Activated CD4-positive, alpha-beta T cell treated with anti-CD3 and anti-CD28 coated beads, Interleukin-2, amount 10 ng/mL, durations not matched to agents 24 days and 14 days (primary cell): ENCODE measurements around the gene LPCAT1. TPM values are rescaled to one million over a fixed set of nuclear protein-coding genes. Genes with fewer than 3 reads are reported as not detected.
"Not testable (repeated sequence)": the region's sequence is repeated elsewhere in the genome, so short reads cannot be mapped to it uniquely, and the experiment has no call there.

Experiments used
- DNase-seq: peaks from one replicate; pipeline ENCODE4 v3.0.0; 2022
- H3K27ac Mint-ChIP-seq: one replicate; pipeline ENCODE4 v1.8.0; 2022; ENCODE audit warnings: mild to moderate bottlenecking, mixed read lengths
- H3K27me3 Mint-ChIP-seq: one replicate; pipeline ENCODE4 v1.8.0; 2022; ENCODE audit warnings: mixed read lengths
- H3K36me3 Mint-ChIP-seq: one replicate; pipeline ENCODE4 v1.8.0; 2022; ENCODE audit warnings: low read depth, mild to moderate bottlenecking, mixed read lengths
- H3K4me1 Mint-ChIP-seq: one replicate; pipeline ENCODE4 v1.8.0; 2021; ENCODE audit warnings: mixed read lengths
- H3K4me3 Mint-ChIP-seq: one replicate; pipeline ENCODE4 v1.8.0; 2022; ENCODE audit warnings: mild to moderate bottlenecking, moderate library complexity, mixed read lengths
- H3K9me3 Mint-ChIP-seq: one replicate; pipeline ENCODE4 v1.8.0; 2021; ENCODE audit warnings: mixed read lengths
- intact Hi-C: fragments of 100-400 bp; cut with micrococcal nuclease; formaldehyde crosslinking; loops from one replicate; pipeline ENCODE4 v1.15.1; 2023
- total RNA-seq: library from RNA; stranded (reverse); gene quantifications from 2 replicates; pipeline ENCODE4 v1.2.3, GENCODE V29; 2022

The LPCAT1 gene
- total RNA-seq, 1 donor from 2014 or later, result 93.2 TPM

GRCh38 chr5:1467341-1468246 is 56.2 kb downstream of the LPCAT1 start:
- Mint-ChIP-seq H3K27ac (no peak overlapping the region), H3K4me3 (no peak overlapping the region), H3K27me3 (no peaks in the 10 kb centered on the region), H3K9me3 (peaks cover 4% of the 10 kb centered on the region), H3K36me3 (peaks cover 49% of the 10 kb centered on the region), H3K4me1 (no peaks in the 10 kb centered on the region)
- intact Hi-C loops, result no loop called here
- DNase-seq, result no peak

DNA sequence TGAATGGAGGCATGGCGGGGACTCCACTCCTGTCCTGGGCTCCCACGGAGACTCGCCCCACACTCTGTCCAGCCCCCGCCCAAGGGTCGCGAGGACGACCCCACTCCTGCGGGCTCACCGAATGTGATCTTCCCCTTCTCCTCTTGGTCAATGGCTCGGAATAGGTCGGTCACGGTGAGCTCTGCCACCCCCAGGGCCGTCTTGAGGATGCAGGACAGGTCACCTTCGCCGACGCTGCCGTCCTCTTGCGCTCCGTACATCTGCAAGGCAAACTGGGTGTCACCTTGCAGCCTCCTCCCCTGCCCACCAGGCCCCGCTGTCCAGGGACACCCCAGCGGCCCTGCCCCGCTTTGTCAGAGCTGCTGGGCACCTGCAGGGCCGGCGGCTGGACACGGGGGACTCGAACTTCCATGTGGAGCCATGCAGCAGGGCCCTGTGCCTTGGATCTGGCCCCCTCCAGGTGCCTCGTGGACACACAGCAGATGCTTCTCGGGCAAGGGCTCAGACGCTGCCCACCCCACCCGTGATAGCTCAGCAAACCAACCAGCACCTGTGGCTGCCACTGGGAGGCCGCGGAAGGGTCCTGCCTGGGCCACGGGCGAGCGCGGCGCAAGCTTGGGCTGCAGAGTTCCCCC is 57.0 kb downstream of the LPCAT1 start:
- H3K36me3 Mint-ChIP-seq, result peaks cover 51% of the 10 kb centered on the region
- no peak overlapping the region for H3K27ac Mint-ChIP-seq
- intact Hi-C loops, result no loop called here
- H3K9me3 Mint-ChIP-seq, result peaks cover 4% of the 10 kb centered on the region
- no peak overlapping the region for H3K4me3 Mint-ChIP-seq
- no peaks in the 10 kb centered on the region for H3K4me1 Mint-ChIP-seq
- DNase-seq, result no peak
- no peaks in the 10 kb centered on the region for H3K27me3 Mint-ChIP-seq

GRCh38 chr5:1465966-1466471 is 57.7 kb downstream of the LPCAT1 start:
- H3K27ac Mint-ChIP-seq, result no peak overlapping the region
- H3K27me3 Mint-ChIP-seq, result no peaks in the 10 kb centered on the region
- peaks cover 55% of the 10 kb centered on the region for H3K36me3 Mint-ChIP-seq
- no peaks in the 10 kb centered on the region for H3K4me1 Mint-ChIP-seq
- no peak for DNase-seq
- intact Hi-C loops, result no loop called here
- no peak overlapping the region for H3K4me3 Mint-ChIP-seq
- H3K9me3 Mint-ChIP-seq, result peaks cover 4% of the 10 kb centered on the region

DNA sequence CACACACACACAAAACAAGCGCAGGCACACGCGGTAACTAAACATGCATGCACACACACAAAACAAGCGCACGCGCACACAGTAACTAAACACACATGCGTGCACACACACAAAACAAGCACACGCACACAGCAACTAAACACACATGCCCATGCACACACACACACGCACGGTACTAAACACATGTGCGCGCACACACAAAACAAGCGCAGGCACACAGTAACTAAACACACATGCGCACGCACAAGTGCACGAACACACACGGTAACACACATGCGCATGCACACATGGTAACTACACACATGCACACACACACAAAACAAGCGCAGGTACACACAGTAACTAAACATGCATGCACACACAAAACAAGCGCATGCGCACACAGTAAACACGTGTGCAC is 58.6 kb downstream of the LPCAT1 start:
- peaks cover 61% of the 10 kb centered on the region for H3K36me3 Mint-ChIP-seq
- H3K27me3 Mint-ChIP-seq, result no peaks in the 10 kb centered on the region

GRCh38 chr5:1464511-1464910 is 59.2 kb downstream of the LPCAT1 start:
- Mint-ChIP-seq H3K36me3 (peaks cover 64% of the 10 kb centered on the region), H3K9me3 (peaks cover 4% of the 10 kb centered on the region), H3K4me3 (no peak overlapping the region), H3K4me1 (no peaks in the 10 kb centered on the region), H3K27me3 (no peaks in the 10 kb centered on the region), H3K27ac (no peak overlapping the region)
- no peak for DNase-seq
- intact Hi-C loops, result no loop called here

More for the DNA sequence above, 58.6 kb downstream of the LPCAT1 start:
- H3K27ac Mint-ChIP-seq, result no peak overlapping the region
- intact Hi-C loops, result no loop called here
- H3K4me1 Mint-ChIP-seq, result no peaks in the 10 kb centered on the region
- DNase-seq, result no peak
- H3K4me3 Mint-ChIP-seq, result no peak overlapping the region
- H3K9me3 Mint-ChIP-seq, result peaks cover 4% of the 10 kb centered on the region

GRCh38 chr5:1464096-1464446 is 59.7 kb downstream of the LPCAT1 start:
- Mint-ChIP-seq H3K9me3 (peaks cover 4% of the 10 kb centered on the region), H3K27me3 (no peaks in the 10 kb centered on the region), H3K4me1 (no peaks in the 10 kb centered on the region), H3K4me3 (no peak overlapping the region), H3K36me3 (peaks cover 64% of the 10 kb centered on the region), H3K27ac (no peak overlapping the region)
- DNase-seq, result no peak
- intact Hi-C loops, result no loop called here

- Mint-ChIP-seq H3K36me3 (peaks cover 65% of the 10 kb centered on the region), H3K4me1 (no peaks in the 10 kb centered on the region), H3K27me3 (no peaks in the 10 kb centered on the region), H3K4me3 (no peak overlapping the region), H3K27ac (no peak overlapping the region), H3K9me3 (peaks cover 4% of the 10 kb centered on the region)
- DNase-seq, result no peak
- intact Hi-C loops, result no loop called here
Observed at GRCh38 chr5:1463326-1464095, 60.2 kb downstream of the LPCAT1 start.

DNA sequence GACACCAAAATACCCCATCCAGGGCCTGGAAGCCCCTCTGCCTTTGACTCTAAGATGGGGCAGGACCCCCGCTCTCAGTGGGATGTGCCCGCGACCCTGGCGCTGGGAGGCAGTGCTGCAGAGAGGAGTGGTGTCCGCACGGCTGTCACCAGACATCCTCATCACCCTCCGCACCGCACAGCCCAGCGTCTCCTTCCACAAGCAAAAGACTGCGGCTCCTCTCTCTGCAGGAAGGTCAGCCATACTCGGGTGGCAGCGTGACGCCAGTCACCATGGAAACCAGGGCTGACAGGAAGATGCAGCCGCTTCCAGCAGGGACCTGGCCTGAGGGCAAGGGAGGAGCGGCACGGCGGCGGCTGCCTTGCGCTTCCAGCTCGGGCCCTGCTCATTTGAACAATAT is 61.4 kb downstream of the LPCAT1 start:
- no peaks in the 10 kb centered on the region for H3K4me1 Mint-ChIP-seq
- H3K36me3 Mint-ChIP-seq, result peaks cover 61% of the 10 kb centered on the region
- no peaks in the 10 kb centered on the region for H3K27me3 Mint-ChIP-seq
- H3K9me3 Mint-ChIP-seq, result peaks cover 8% of the 10 kb centered on the region
- no peak overlapping the region for H3K4me3 Mint-ChIP-seq
- no peak overlapping the region for H3K27ac Mint-ChIP-seq
- intact Hi-C loops, result no loop called here
- no peak for DNase-seq

GRCh38 chr5:1461396-1461795 is 62.4 kb downstream of the LPCAT1 start:
- Mint-ChIP-seq H3K4me1 (no peaks in the 10 kb centered on the region), H3K36me3 (peaks cover 58% of the 10 kb centered on the region), H3K4me3 (no peak overlapping the region), H3K9me3 (peaks cover 14% of the 10 kb centered on the region), H3K27ac (no peak overlapping the region), H3K27me3 (no peaks in the 10 kb centered on the region)
- DNase-seq, result no peak
- intact Hi-C loops, result no loop called here

- Mint-ChIP-seq H3K27me3 (no peaks in the 10 kb centered on the region), H3K9me3 (peaks cover 11% of the 10 kb centered on the region), H3K4me3 (no peak overlapping the region), H3K36me3 (peaks cover 47% of the 10 kb centered on the region), H3K4me1 (no peaks in the 10 kb centered on the region), H3K27ac (no peak overlapping the region)
- DNase-seq, result no peak
- intact Hi-C loops, result no loop called here
Observed at GRCh38 chr5:1460054-1460682, 63.6 kb downstream of the LPCAT1 start.

GRCh38 chr5:1459435-1459834 is 64.3 kb downstream of the LPCAT1 start:
- H3K4me3 Mint-ChIP-seq, H3K27me3 Mint-ChIP-seq: not testable (repeated sequence)

GRCh38 chr5:1456110-1456881 is 67.5 kb downstream of the LPCAT1 start:
- DNase-seq, H3K27ac Mint-ChIP-seq, intact Hi-C loops, H3K4me1 Mint-ChIP-seq, H3K4me3 Mint-ChIP-seq, H3K27me3 Mint-ChIP-seq: not testable (repeated sequence)
- peaks cover 18% of the 10 kb centered on the region for H3K36me3 Mint-ChIP-seq
- peaks cover 25% of the 10 kb centered on the region for H3K9me3 Mint-ChIP-seq

More at GRCh38 chr5:1459435-1459834, 64.3 kb downstream of the LPCAT1 start:
- DNase-seq, H3K27ac Mint-ChIP-seq, intact Hi-C loops, H3K4me1 Mint-ChIP-seq: not testable (repeated sequence)
- Mint-ChIP-seq H3K36me3 (peaks cover 42% of the 10 kb centered on the region), H3K9me3 (peaks cover 10% of the 10 kb centered on the region)

GRCh38 chr5:1453613-1454012 is 70.1 kb downstream of the LPCAT1 start:
- no peak for DNase-seq
- Mint-ChIP-seq H3K27ac (no peak overlapping the region), H3K4me3 (no peak overlapping the region), H3K9me3 (peaks cover 25% of the 10 kb centered on the region), H3K36me3 (peaks cover 7% of the 10 kb centered on the region), H3K27me3 (peaks cover 24% of the 10 kb centered on the region), H3K4me1 (no peaks in the 10 kb centered on the region)
- intact Hi-C loops, result no loop called here
